ENCODE measurements around the gene EEF1AKMT2.

EEF1AKMT2 gene

GRCh38 chr10:124721330-124722045 is 70.2 kb downstream of the EEF1AKMT2 start:
- no peak for DNase-seq (ENCODE audit: low read depth in 2 of 2)

GRCh38 chr10:124719213-124719851 is 72.4 kb downstream of the EEF1AKMT2 start:
- peak in 1 of 2 donors; percentile 50 for DNase-seq (ENCODE audit: low read depth in 2 of 2)

- peak; percentile 68 to 78 for DNase-seq (ENCODE audit: low read depth in 2 of 2)
Observed at GRCh38 chr10:124717911-124718741, 73.6 kb downstream of the EEF1AKMT2 start.

- no peak for DNase-seq (ENCODE audit: low read depth in 2 of 2)
Observed at GRCh38 chr10:124717041-124717757, 74.5 kb downstream of the EEF1AKMT2 start.

- DNase-seq (ENCODE audit: low read depth in 2 of 2), result no peak
Observed at GRCh38 chr10:124716369-124716768, 75.3 kb downstream of the EEF1AKMT2 start.

GRCh38 chr10:124715439-124715838 is 76.2 kb downstream of the EEF1AKMT2 start:
- no peak for DNase-seq (ENCODE audit: low read depth in 2 of 2)

GRCh38 chr10:124713679-124714255 is 77.9 kb downstream of the EEF1AKMT2 start:
- no peak for DNase-seq (ENCODE audit: low read depth in 2 of 2)

GRCh38 chr10:124712704-124713407 is 78.8 kb downstream of the EEF1AKMT2 start:
- no peak for DNase-seq (ENCODE audit: low read depth in 2 of 2)

- no peak for DNase-seq (ENCODE audit: low read depth in 2 of 2)
Observed at GRCh38 chr10:124711145-124711544, 80.5 kb downstream of the EEF1AKMT2 start.

- DNase-seq (ENCODE audit: low read depth in 2 of 2), result no peak
Observed at GRCh38 chr10:124710266-124710881, 81.3 kb downstream of the EEF1AKMT2 start.

- no peak for DNase-seq (ENCODE audit: low read depth in 2 of 2)
Observed at GRCh38 chr10:124709861-124710260, 81.8 kb downstream of the EEF1AKMT2 start.

GRCh38 chr10:124708922-124709520 is 82.7 kb downstream of the EEF1AKMT2 start:
- no peak for DNase-seq (ENCODE audit: low read depth in 2 of 2)

- no peak for DNase-seq (ENCODE audit: low read depth in 2 of 2)
Observed at GRCh38 chr10:124708246-124708779, 83.4 kb downstream of the EEF1AKMT2 start.
